HEK293T (cell line): ENCODE data around the gene CMKLR1.

ENCODE experiments used
- ARNT ChIP-seq: fragments of 450-650 bp; IDR thresholded peaks from 2 replicates; pipeline ENCODE4 v1.6.1; 2017; ENCODE audit warnings: mild to moderate bottlenecking
- ELF4 ChIP-seq: fragments of 450-650 bp; IDR thresholded peaks from 2 replicates; pipeline ENCODE4 v1.6.1; 2017; ENCODE audit warnings: antibody characterized with exemption
- FOXA1 ChIP-seq: fragments of 450-650 bp; IDR thresholded peaks from 2 replicates; pipeline ENCODE4 v1.6.1; 2016; ENCODE audit warnings: mild to moderate bottlenecking
- FOXM1 ChIP-seq: fragments of 450-650 bp; IDR thresholded peaks from 2 replicates; pipeline ENCODE4 v1.6.1; 2017; ENCODE audit warnings: mild to moderate bottlenecking, borderline replicate concordance
- L3MBTL2 ChIP-seq: fragments of 450-650 bp; conservative IDR thresholded peaks from 2 replicates; pipeline ENCODE4 v1.6.1; 2016; ENCODE audit warnings: mild to moderate bottlenecking
- SUZ12 ChIP-seq: fragments of 450-650 bp; IDR thresholded peaks from 2 replicates; pipeline ENCODE4 v1.6.1; 2016; ENCODE audit warnings: mild to moderate bottlenecking

- TF ChIP-seq ELF4 (no peak), FOXM1 (no peak), ARNT (no peak), L3MBTL2 (no peak), SUZ12 (no peak), FOXA1 (no peak)
These were observed 78.1 kb downstream of the CMKLR1 start for GRCh38 chr12:108260969-108261368.
